Ovary (tissue), 10 donors: ENCODE measurements around the gene HMBS. TPM values are rescaled to one million over a fixed set of nuclear protein-coding genes. Genes with fewer than 3 reads are reported as not detected.
A peak's percentile ranks its signal among the peaks of the same experiment; 100 is the strongest.
"Not testable (repeated sequence)": the region's sequence is repeated elsewhere in the genome, so short reads cannot be mapped to it uniquely, and the experiment has no call there.

Experiments
- DNase-seq, 5 donors: peaks; one replicate each; pipeline ENCODE4 v3.0.0-alpha.2; 2019 to 2020
- H3K27ac ChIP-seq, 2 donors: fragments of 200-600 bp; one replicate each; pipeline versions ENCODE4 v1.5.1 to v1.8.0; 2019 to 2022
- H3K27me3 ChIP-seq: fragments of 200-600 bp; one replicate; pipeline ENCODE4 v1.8.0; 2022
- H3K36me3 ChIP-seq: fragments of 200-600 bp; sonication (generic); one replicate; pipeline ENCODE4 v1.5.1; 2019
- H3K4me1 ChIP-seq: one replicate; pipeline ENCODE4 v1.8.1; 2013; ENCODE audit warnings: mild to moderate bottlenecking, moderate library complexity; ENCODE audit not compliant: insufficient read depth
- H3K4me3 ChIP-seq: fragments of 200-600 bp; sonication (generic); one replicate; pipeline ENCODE4 v1.5.1; 2017
- H3K9me3 ChIP-seq, 2 donors: fragments of 200-600 bp in 1 of 2; sonication (generic) in 1 of 2; one replicate each; pipeline versions ENCODE4 v1.5.1 to v1.8.1; 2013 to 2019; ENCODE audit warnings: mild to moderate bottlenecking in 1 of 2, moderate library complexity in 1 of 2
- CTCF ChIP-seq, 3 donors: fragments of 450-650 bp in 2 of 3; fragments of 200-600 bp in 1 of 3; IDR thresholded peaks; one replicate each; pipeline versions ENCODE4 v1.5.1 to v1.8.0; 2016 to 2022; ENCODE audit warnings: antibody characterized with exemption in 3 of 3, mild to moderate bottlenecking in 1 of 3
- EP300 ChIP-seq: sonication (generic); formaldehyde crosslinking; IDR thresholded peaks from one replicate; pipeline ENCODE4 v1.6.1; 2017; ENCODE audit warnings: antibody characterized with exemption
- POLR2A ChIP-seq: fragments of 450-650 bp; IDR thresholded peaks from one replicate; pipeline ENCODE4 v1.6.1; 2017; ENCODE audit warnings: antibody characterized with exemption, mild to moderate bottlenecking, moderate library complexity
- WGBS, 3 donors: extraction: QIAGEN DNeasy Blood & Tissue Kit in 1 of 3; methylation state at CpG; one replicate each; pipeline versions ENCODE4 v1.1.5 to v1.1.7; 2013 to 2017; 5-methylcytosine and 5-hydroxymethylcytosine counted together
- intact Hi-C, 4 donors: fragments of 100-400 bp; cut with DNase I; formaldehyde crosslinking; loops; one replicate each; pipeline versions ENCODE4 v1.11.0 to v1.15.1; 2022 to 2023
- long read RNA-seq, 3 donors: library from polyadenylated mRNA in 2 of 3; unstranded in 2 of 3; transcript quantifications; one replicate each; pipeline ENCODE4 v2.0.0 and lab custom pipeline, GENCODE V29; 2021 to 2026
- polyA plus RNA-seq, 2 donors: library from polyadenylated mRNA; stranded (reverse); fragments of 200-250 nt in 1 of 2; fragments of 350-450 nt in 1 of 2; fragmentation: Illumina TruSeq in 1 of 2; extraction: RNeasy Lipid Tissue Mini Kit (QIAGEN cat#74804) in 1 of 2; gene quantifications; one replicate each; pipeline ENCODE4 v1.2.3, GENCODE V29; 2013 to 2014
- total RNA-seq, 7 donors: library from RNA; depleted of rRNA in 2 of 7; stranded (reverse); fragments of >200 nt in 2 of 7; fragmentation: NEBNext Ultra II Directional in 3 of 7; extraction: Animal tissue kit (Norgen Biotek cat#: 25700) in 3 of 7; gene quantifications; one replicate each; pipeline versions ENCODE4 v1.1.0 to v1.2.4, GENCODE V29; 2016 to 2023
- donor health status: DM: no; HTN: no; CAD: no; lungs with moderate emphysema.
- donor health status: DM: no; HTN: no; CAD: no.
- donor health status: Bipolar disorder and iron deficiency.
- donor health status: DM: yes; HTN: yes; CAD: no.
- donor health status: DM: no; HTN: no; CAD: no.
- donor health status: DM: yes; HTN: yes; CAD: no.

HMBS gene
- total RNA-seq: 10 to 100 TPM in 2 of 7 donors, 1 to 10 TPM in 5; 1.1 to 19.4 (median 8.7) TPM
- polyA plus RNA-seq: 1 to 10 TPM; 4.6 to 7.6 TPM
- long read RNA-seq, donor 1, transcript HMBS-201 (14 exons, 1,501 nt): major isoform, 44 of 63 reads
- long read RNA-seq, donor 1, partial matches to known transcripts: 1 of 63 reads
- long read RNA-seq, donor 1, other reads (novel, unspliced or antisense): 13 of 63 reads
- long read RNA-seq, donor 2, transcript HMBS-201 (14 exons, 1,501 nt): major isoform, 9 of 12 reads
- long read RNA-seq, donor 2, partial matches to known transcripts: 0 of 12 reads
- long read RNA-seq, donor 2, other reads (novel, unspliced or antisense): 0 of 12 reads
- long read RNA-seq, donor 3, transcript HMBS-201 (14 exons, 1,501 nt): major isoform, 9 of 16 reads
- long read RNA-seq, donor 3, partial matches to known transcripts: 1 of 16 reads
- long read RNA-seq, donor 3, other reads (novel, unspliced or antisense): 5 of 16 reads

GRCh38 chr11:119084663-119085436 is at the start of gene HMBS:
TSS of gene HMBS (plus strand) at chr11:119084881. CDS start at chr11:119085034, 153 bp downstream.
- peak within 1 kb of the TSS; percentile 74 to 79 for H3K27ac ChIP-seq
- peak; percentile 90 to 94 (median 93) for DNase-seq

GRCh38 chr11:119038884-119039283 is 45.8 kb upstream of the HMBS start:
- H3K4me1 ChIP-seq: no peaks in the 10 kb centered on the region
- no peak overlapping the region for H3K27ac ChIP-seq
- no peak for TF ChIP-seq EP300
- TF ChIP-seq CTCF (IDR thresholded peaks at IDR 0.05): no peak
- TF ChIP-seq POLR2A: no peak
- H3K9me3 ChIP-seq: no peaks in the 10 kb centered on the region
- no peaks in the 10 kb centered on the region for H3K27me3 ChIP-seq
- no peaks in the 10 kb centered on the region for H3K36me3 ChIP-seq
- DNase-seq: no peak
- intact Hi-C loops: loop anchor here in 1 of 4 donors (10.0 kb wide), 1 partner anchor 156 kb away; no protein-coding TSS in a partner anchor
- no peak overlapping the region for H3K4me3 ChIP-seq
- WGBS, 3 donors: 69 to 74% (median 71%) methylated on average over 5 of the region's 5 CpGs

More at GRCh38 chr11:119084663-119085436, at the start of gene HMBS:
- peak within 1 kb of the TSS; percentile 83 for H3K4me3 ChIP-seq
- 0% methylated on average over 44 to 45 of the region's 45 CpGs for WGBS, 3 donors
- intact Hi-C loops: loop anchor here in 1 of 4 donors (1.0 kb wide), 1 partner anchor 21 kb away; no protein-coding TSS in a partner anchor
- no peaks in the 10 kb centered on the region for H3K36me3 ChIP-seq
- no peaks in the 10 kb centered on the region for H3K9me3 ChIP-seq
- peak; percentile 38 for TF ChIP-seq POLR2A
- TF ChIP-seq CTCF (IDR thresholded peaks at IDR 0.05): no peak
- TF ChIP-seq EP300: peak; percentile 41
- H3K4me1 ChIP-seq: peaks cover 7% of the 10 kb centered on the region
- no peaks in the 10 kb centered on the region for H3K27me3 ChIP-seq

- H3K9me3 ChIP-seq, H3K4me1 ChIP-seq, H3K27ac ChIP-seq, H3K4me3 ChIP-seq, H3K27me3 ChIP-seq, DNase-seq, H3K36me3 ChIP-seq: not testable (repeated sequence)
- intact Hi-C loops: loop anchor here in 1 of 4 donors (10.0 kb wide), 1 partner anchor 155 kb away; no protein-coding TSS in a partner anchor
- WGBS, 3 donors: 36 to 41% (median 38%) methylated on average over 11 of the region's 11 CpGs
Measured at GRCh38 chr11:119039471-119039870, 45.2 kb upstream of the HMBS start.

- DNase-seq: no peak
- Histone ChIP-seq H3K27me3 (no peaks in the 10 kb centered on the region), H3K4me1 (no peaks in the 10 kb centered on the region), H3K4me3 (no peak overlapping the region), H3K36me3 (no peaks in the 10 kb centered on the region), H3K9me3 (no peaks in the 10 kb centered on the region), H3K27ac (no peak overlapping the region)
- TF ChIP-seq CTCF (IDR thresholded peaks at IDR 0.05) (no peak), EP300 (no peak), POLR2A (no peak)
- 68 to 77% (median 72%) methylated on average over 4 of the region's 4 CpGs for WGBS, 3 donors
- intact Hi-C loops: no loop called here
Measured at GRCh38 chr11:119041821-119042514, 42.7 kb upstream of the HMBS start.
